Measurements from ENCODE around the gene FBXW9.

FBXW9 gene

DNA sequence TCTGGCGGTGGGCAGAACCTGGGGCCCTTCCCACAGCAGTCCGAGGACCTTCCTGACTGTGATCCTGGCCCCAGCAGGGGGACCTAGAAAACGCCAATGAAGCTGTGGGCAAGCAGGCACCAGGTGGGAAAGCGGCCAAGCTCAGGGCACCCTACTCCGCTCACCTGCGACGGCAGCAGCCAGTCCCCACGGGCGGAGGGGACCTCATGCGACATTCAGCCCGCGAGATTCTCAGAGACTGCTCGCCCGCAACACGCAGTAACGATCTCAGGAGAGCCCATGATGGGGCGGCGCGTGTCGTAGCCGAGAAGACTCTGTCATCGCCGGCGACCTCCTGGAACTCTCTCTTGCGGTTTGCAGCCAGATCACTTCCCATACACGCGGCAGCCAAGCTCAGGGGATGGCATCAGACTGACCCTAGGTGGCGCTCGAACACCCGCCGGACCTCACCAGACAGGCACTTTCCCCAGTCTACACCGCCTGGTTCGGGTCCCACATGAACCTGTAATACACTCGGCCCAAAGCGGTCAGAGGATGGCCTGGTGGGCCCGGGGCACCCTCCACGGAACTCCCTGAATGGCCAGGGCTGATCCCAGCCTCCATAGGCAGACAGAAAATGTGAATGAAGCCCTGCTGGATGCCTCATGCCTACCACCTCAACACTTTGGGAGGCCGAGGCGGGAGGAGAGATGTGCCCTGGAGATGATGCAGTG, 56.4 kb downstream of the FBXW9 start:
- H3K9ac ChIP-seq = peak overlapping the region; percentile 19
- no peaks in the 10 kb centered on the region for H3K27me3 ChIP-seq (ENCODE audit: control insufficient read depth, insufficient read depth, low read length)
- H3K36me3 ChIP-seq (ENCODE audit: control insufficient read depth, insufficient read depth, low read length) = no peaks in the 10 kb centered on the region
- H3K4me3 ChIP-seq (ENCODE audit: low read depth, low read length) = no peak overlapping the region
- peaks cover 3% of the 10 kb centered on the region for H3K79me2 ChIP-seq
- H2AFZ ChIP-seq = peak overlapping the region; percentile 87
- H3K4me2 ChIP-seq (ENCODE audit: low read length) = peak overlapping the region; percentile 60
- TF ChIP-seq CTCF (IDR thresholded peaks at IDR 0.05) = peak; percentile 78
- no peak overlapping the region for H3K27ac ChIP-seq
- peaks cover 3% of the 10 kb centered on the region for H3K4me1 ChIP-seq
- H3K9me3 ChIP-seq (ENCODE audit: control insufficient read depth, low read length) = no peaks in the 10 kb centered on the region

Data from parathyroid adenoma (tissue), 2 donors.